ENCODE data around the gene NIP7. TPM values are rescaled to one million over a fixed set of nuclear protein-coding genes. Genes with fewer than 3 reads are reported as not detected.

Gene NIP7
- total RNA-seq, 1 donor from 2014 or later: 20.8 TPM

DNA sequence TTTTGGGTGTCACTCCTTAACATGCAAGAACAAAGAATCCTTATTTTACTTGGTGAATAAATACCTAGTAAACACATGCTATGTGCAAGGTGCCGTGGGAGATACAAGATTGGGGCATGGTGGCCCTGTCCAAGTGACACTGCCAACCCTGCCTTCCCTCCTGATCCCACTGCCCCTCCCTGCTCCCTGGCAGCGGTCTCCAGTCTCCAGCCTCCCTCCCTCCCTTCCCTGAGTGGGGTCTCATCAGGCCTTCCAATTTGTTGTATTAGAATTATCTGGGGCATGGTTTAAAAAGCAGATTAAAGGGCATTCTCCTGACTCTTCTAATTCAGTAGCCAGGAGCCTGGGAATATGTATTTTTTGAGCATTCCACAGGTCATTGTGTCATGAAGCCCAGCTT, 24.5 kb downstream of the NIP7 start:
- peaks cover 56% of the 10 kb centered on the region for H3K36me3 ChIP-seq
- H3K4me1 ChIP-seq: no peaks in the 10 kb centered on the region
- H3K27ac ChIP-seq: no peak overlapping the region
- no peaks in the 10 kb centered on the region for H3K27me3 ChIP-seq
- no peaks in the 10 kb centered on the region for H3K9me3 ChIP-seq
- intact Hi-C loops (cut with DNase I): no loop called here
- DNase-seq (no peak), ATAC-seq (no peak)
- no peak overlapping the region for H3K4me3 ChIP-seq
- TF ChIP-seq, protein P1, sequence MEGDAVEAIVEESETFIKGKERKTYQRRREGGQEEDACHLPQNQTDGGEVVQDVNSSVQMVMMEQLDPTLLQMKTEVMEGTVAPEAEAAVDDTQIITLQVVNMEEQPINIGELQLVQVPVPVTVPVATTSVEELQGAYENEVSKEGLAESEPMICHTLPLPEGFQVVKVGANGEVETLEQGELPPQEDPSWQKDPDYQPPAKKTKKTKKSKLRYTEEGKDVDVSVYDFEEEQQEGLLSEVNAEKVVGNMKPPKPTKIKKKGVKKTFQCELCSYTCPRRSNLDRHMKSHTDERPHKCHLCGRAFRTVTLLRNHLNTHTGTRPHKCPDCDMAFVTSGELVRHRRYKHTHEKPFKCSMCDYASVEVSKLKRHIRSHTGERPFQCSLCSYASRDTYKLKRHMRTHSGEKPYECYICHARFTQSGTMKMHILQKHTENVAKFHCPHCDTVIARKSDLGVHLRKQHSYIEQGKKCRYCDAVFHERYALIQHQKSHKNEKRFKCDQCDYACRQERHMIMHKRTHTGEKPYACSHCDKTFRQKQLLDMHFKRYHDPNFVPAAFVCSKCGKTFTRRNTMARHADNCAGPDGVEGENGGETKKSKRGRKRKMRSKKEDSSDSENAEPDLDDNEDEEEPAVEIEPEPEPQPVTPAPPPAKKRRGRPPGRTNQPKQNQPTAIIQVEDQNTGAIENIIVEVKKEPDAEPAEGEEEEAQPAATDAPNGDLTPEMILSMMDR (IDR thresholded peaks at IDR 0.05): no peak

DNA sequence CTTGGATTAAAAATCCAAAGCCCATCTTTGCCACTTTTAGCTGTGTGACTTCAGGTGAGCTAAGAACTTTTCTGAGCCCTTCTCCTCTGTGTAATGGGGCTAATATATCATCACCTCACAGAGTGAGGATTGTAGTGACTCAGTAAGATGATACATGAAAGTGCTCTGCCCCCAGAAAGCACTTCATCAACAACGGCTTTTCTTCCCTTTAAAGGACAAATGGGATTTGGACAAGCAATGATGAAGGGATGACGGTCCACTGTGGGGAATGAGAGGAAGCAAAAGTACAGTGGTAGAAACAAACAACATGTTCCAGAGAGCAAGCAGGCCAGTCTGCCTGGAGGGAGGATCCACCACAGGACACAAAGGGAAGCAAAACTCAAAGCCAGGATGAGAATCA, 26.3 kb downstream of the NIP7 start:
- TF ChIP-seq, protein P1 (IDR thresholded peaks at IDR 0.05): no peak
- ATAC-seq (no peak), DNase-seq (no peak)
- Histone ChIP-seq H3K4me3 (no peak overlapping the region), H3K36me3 (peaks cover 67% of the 10 kb centered on the region), H3K27me3 (no peaks in the 10 kb centered on the region), H3K9me3 (no peaks in the 10 kb centered on the region), H3K4me1 (no peaks in the 10 kb centered on the region), H3K27ac (no peak overlapping the region)
- intact Hi-C loops (cut with DNase I): no loop called here

- peaks cover 72% of the 10 kb centered on the region for H3K36me3 ChIP-seq
- intact Hi-C loops (cut with DNase I): no loop called here
- no peaks in the 10 kb centered on the region for H3K4me1 ChIP-seq
- no peak for DNase-seq
- H3K27ac ChIP-seq: no peak overlapping the region
- TF ChIP-seq, protein P1 (IDR thresholded peaks at IDR 0.05): no peak
- no peaks in the 10 kb centered on the region for H3K9me3 ChIP-seq
- no peak for ATAC-seq
- no peak overlapping the region for H3K4me3 ChIP-seq
- H3K27me3 ChIP-seq: no peaks in the 10 kb centered on the region
Observed at GRCh38 chr16:69366431-69366830, 26.9 kb downstream of the NIP7 start.

GRCh38 chr16:69367980-69368379, 28.4 kb downstream of the NIP7 start:
- Histone ChIP-seq H3K27me3 (no peaks in the 10 kb centered on the region), H3K27ac (no peak overlapping the region), H3K36me3 (peaks cover 88% of the 10 kb centered on the region), H3K9me3 (no peaks in the 10 kb centered on the region), H3K4me1 (no peaks in the 10 kb centered on the region), H3K4me3 (no peak overlapping the region)
- intact Hi-C loops (cut with DNase I): no loop called here
- ATAC-seq: no peak
- no peak for DNase-seq
- TF ChIP-seq, protein P1 (IDR thresholded peaks at IDR 0.05): no peak

DNA sequence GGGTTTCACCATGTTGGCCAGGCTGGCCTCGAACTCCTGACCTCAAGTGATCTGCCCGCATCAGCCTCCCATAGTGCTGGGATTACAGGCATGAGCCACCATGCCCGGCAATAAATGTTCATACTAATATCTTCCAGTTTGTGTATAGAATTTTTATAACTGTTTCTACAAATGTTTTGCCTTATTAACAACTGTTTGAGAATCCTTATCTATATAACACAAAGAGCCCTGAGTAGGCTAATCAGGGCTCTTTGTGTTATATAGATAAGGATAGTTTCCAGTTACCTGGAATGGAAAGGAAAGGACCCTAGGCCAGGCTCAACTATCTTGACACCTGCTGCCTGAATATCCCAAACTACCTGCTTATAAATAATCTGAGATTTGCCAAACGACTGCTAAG, 29.3 kb downstream of the NIP7 start:
- DNase-seq: no peak
- no peak overlapping the region for H3K27ac ChIP-seq
- H3K9me3 ChIP-seq: no peaks in the 10 kb centered on the region
- no peaks in the 10 kb centered on the region for H3K27me3 ChIP-seq
- intact Hi-C loops (cut with DNase I): no loop called here
- no peaks in the 10 kb centered on the region for H3K4me1 ChIP-seq
- no peak for ATAC-seq
- H3K4me3 ChIP-seq: no peak overlapping the region
- TF ChIP-seq, protein P1 (IDR thresholded peaks at IDR 0.05): no peak
- H3K36me3 ChIP-seq: peaks cover 94% of the 10 kb centered on the region

GRCh38 chr16:69371564-69371963, 32.0 kb downstream of the NIP7 start:
- Histone ChIP-seq H3K9me3 (no peaks in the 10 kb centered on the region), H3K27ac (no peak overlapping the region), H3K4me3 (no peak overlapping the region), H3K4me1 (no peaks in the 10 kb centered on the region), H3K36me3 (peaks cover 71% of the 10 kb centered on the region), H3K27me3 (no peaks in the 10 kb centered on the region)
- ATAC-seq: no peak
- intact Hi-C loops (cut with DNase I): no loop called here
- TF ChIP-seq, protein P1 (IDR thresholded peaks at IDR 0.05): no peak
- DNase-seq: no peak

All from upper lobe of right lung (tissue), 1 donor.